Inferior parietal cortex (tissue), 1 donor: ENCODE measurements around the gene ZMYND8.
"Not testable (repeated sequence)": the region's sequence is repeated elsewhere in the genome, so short reads cannot be mapped to it uniquely, and the experiment has no call there.

Experiments used
- DNase-seq: peaks from one replicate; pipeline ENCODE4 v3.0.0-alpha.2; 2016; ENCODE audit errors: extremely low spot score

Gene ZMYND8

DNA sequence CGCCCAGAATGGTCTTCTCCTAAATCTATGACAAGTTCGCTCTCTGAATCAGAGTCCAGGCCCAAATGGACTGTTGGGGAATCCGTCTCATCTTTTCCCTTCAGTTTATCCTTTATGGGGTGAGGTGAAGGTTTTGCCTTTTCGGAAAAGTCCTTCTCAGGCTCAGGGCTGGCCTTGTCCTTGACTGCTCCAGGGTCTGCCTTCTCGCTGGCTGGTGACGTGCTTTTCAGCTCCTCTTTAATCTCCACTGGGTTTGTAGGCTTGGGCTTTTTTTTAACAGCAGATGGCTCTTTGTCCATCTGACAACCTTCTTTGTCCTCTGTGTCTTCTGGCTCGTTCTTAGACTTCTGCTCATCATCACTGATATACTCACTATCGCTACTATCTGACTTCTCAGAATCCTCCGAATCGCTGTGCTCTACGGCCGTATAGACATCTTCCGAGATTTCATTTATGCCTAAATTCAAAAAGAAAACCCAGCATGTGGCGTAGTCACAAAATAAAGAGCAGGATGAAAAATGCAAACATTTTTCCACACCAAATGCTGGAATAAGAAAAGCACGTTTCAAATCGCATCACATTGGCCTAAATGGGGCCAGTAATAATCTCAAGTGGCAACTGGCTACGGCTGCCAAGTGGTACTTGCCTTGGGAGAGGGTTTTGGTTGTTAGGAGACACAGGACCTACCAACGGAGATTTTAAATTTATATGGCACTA is 110.3 kb downstream of the ZMYND8 start:
- DNase-seq = no peak

DNA sequence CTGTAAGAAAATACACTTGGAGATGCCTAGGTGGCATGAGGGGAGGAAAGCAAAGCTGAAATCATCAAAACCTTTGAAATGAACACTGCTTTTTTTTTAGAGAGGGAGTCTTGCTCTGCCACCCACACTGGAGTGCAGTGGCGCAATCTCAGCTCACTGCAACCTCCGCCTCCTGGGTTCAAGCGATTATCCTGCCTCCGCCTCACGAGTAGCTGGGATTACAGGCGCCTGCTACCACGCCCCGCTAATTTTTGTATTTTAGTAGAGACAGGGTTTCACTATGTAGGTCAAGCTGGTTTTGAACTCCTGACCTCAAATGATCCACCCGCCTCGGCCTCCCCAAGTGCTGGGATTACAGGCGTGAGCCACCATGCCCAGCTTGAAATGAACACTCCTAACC is 111.3 kb downstream of the ZMYND8 start:
- DNase-seq = not testable (repeated sequence)

DNA sequence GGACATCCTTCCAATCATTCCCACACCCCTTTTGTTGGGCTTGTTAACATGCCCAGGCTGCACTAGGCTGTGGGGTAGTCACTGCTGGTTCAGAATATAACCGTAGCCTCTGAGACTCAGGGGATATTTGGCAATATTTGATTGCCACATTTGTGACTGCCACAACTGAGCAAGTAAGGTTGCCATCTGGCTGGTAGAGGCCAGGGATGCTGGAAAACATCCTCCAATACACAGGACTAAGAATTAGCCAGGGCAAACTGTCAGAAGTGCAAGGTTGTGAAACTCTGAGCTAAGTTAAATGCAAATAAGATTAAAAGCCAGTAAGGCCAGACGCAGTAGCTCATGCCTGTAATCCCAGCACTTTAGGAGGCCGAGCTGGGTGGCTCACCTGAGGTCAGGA is 112.0 kb downstream of the ZMYND8 start:
- no peak for DNase-seq

DNA sequence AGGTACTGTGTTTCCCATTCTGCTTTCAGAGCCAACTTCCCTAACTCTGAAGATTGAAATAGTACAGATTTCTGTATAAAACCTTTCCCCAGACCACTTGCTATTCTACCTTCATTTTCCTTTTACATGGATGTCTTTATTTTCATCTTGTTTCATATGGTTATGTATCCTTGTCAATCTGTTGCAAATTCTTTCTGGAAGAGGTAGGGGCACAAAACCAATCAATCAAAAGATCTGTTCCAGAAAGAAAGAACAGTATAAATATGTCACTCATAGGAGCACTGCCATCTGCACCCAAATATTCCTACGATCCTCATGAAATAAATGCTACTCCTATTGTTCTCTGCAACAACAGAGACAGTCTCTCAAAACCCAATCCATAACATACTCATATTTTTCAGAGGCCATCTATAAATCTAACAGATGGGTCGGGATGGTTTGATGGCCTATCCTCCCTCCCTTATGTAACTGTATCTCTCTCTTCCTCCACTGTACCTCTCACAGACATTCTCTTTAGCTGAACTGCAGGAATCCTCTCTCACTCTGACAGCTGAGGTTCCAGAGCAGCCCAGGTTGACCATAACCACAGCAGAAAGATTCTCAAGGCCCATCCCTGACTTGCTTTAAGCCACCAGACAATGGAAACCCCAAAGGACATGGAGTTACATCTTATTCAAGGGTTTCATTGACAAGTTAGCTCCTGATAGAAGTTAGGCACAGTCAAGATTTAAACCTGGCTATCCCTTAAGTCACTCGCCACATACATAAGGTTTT is 112.8 kb downstream of the ZMYND8 start:
- DNase-seq = no peak

DNA sequence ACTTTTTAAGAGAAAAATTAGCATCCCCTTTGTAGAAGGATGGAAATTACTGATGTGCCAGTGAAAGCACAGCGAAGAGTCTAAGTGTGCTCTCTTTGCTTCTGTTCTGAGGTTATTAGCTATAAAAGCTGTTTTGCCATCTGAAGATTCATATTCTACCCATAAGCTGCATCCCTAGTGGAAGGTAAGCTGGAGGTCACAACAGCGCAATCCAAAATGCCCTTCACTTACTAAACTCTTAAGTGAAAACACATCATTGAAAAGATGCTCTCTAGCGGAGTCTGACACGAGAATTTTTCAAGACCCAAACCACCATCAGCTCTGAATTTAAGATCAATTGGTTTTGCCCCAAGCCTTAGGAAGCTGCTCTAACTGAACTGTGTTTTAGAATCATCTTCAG is 113.5 kb downstream of the ZMYND8 start:
- no peak for DNase-seq

DNA sequence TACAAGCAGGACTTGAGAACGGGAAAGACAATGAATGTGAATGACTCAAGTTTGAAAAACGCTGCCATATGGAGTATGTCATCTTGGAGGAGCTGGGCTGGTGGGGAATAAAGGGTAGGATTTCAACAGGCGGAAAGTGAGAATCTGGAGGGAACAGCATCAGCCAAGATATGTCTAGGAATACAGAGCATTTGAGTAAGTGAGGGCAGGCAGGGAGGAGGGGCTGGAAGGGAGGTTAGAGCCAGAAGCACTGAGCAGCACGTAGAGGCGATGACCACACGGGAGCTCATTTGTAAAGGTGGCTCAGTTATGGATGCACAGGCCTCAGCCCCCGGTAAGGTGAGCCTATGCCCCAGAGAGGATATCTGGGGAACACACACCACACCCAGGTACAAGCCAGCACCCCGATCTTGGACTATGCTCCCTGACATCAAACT is 115.1 kb downstream of the ZMYND8 start:
- DNase-seq = no peak

DNA sequence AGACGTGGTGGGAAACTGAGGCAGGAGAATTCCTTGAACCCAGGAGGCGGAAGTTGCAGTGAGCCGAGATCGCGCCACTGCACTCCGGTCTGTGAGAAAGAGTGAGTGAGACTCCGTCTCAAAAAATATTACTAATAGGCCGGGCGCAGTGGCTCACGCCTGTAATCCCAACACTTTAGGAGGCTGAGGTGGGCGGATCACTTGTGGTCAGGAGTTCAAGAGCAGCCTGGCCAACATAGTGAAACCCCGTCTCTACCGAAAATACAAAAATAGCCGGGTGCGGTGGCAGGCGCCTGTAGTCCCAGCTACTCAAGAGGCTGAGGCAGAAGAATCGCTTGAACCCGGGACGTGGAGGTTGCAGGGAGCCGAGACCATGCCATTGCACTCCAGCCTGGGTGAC is 116.4 kb downstream of the ZMYND8 start:
- not testable (repeated sequence) for DNase-seq

DNA sequence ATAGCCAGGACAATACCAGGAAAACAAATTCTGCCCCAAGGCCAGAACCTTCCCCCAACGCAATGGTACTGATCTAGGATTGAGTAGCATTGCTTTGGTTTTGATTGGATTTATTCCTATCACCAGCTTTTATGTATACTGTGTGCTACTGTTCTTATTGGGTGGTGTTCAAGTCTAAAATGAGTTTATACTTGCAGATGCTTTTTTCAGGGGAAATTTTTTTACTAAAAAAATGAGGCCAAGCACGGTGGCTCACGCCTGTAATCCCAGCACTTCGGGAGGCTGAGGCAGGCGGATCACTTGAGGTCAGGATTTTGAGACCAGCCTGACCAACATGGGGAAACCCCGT is 116.8 kb downstream of the ZMYND8 start:
- DNase-seq = no peak

DNA sequence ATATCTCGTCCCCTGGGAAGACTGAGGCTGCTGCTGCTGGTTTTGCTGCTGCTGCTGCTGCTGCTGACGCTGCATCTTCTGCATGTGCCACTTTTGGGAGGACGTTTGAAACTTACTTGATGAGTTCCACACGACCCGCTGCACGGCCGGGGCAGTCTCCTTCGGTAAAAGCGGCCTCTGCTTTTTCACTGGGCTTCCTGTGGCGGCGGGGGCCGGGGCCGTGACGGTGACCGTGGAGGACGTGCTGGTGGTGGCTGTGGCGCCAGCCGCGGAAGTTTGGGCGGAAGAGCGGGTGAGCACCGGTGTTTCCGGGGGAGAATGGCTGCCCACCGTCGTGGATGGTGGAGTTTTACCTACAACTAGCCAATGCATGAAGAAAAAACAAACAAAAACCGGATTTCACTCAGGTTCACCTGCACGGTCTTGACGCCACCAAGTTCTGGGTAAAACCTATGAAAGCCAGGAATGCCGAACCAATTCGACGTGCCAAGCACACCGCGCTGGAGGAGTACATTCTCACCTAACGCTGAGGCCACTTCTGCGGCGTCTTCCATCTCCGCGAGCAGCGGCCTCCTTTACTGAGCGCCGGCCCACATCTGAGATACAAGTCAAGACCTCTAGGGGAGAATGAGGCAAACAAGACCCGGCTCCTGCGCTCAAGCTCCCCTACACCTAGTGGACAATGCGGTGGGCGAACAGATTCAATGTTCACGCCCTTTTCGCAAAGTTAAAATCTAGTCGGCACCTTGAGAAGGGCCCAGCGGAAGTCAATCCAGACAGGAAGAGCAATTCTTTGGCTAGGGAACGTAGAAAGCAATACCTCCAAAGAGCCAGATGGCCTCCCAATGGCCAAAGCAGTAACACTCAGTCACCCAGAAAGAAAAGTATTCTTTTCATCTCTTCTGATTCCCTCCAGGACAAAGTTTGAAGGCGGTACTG is 117.5 kb downstream of the ZMYND8 start:
- no peak for DNase-seq

GRCh38 chr20:47237715-47238114 is 118.8 kb downstream of the ZMYND8 start:
- DNase-seq = peak; percentile 64

DNA sequence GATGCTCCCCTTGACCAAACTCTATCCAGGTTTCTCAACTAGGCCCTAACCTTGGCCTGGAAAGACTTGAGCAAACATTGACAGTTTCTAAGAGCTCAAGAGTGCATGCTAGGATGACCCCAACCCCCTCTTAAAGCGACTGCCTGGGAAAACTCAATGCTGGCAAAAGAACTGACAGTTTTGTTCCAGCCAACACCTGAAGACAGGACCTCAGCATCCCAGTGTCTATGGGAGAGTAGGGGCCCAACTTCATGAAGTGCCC is 119.9 kb downstream of the ZMYND8 start:
- no peak for DNase-seq

DNA sequence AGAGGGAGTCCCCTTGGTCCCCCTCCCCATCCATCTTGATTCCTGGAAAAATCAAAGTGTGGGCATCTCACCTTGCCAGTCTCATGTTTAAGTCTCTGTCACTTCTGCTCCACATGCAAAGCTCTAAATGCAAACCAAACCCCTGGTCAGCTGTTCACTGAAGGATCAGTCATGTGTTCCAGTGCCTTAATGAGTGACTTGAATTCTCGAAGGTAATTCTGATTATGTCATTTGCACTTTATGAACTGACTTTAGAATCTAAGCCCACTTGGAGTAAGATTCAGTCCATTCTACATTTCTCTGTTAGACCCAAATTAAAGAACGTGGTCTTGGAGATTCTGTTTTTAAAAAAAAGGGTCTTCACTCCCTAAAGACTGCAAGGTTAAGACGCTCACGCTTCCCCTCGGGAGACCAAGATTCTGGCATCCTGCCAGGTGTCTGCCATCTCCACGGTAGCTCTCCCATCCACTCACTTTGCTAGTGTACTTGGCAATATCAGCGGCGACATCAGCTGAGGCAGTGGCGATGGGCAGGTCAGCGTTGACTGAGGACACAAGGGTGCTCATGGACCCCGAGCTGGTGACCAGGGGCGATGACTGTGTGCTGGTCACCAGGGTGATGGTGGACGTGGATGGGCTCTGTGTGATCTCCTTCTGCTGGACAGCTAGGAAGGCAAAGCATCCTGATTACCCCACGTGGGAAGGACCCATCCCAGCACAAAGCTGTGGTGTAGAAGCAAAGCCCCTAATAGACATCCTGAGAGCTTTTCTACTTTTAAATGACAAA is 120.5 kb downstream of the ZMYND8 start:
- no peak for DNase-seq

DNA sequence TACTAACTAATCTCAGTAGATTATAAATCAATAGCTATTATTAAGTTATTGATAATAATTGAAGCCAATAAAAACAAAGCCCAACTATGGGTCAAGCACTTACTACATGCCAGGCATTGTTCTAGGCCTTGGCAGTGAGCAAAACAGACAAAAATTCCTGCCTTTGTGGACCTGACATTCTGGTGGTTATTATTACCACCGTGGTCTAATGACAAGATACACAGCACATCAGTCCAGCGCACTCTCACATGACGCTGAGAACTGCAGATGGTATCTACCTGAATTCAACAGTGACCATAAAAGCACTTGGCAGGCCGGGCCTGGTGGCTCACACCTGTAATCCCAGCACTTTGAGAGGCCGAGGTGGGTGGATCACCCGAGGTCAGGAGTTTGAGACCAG is 121.4 kb downstream of the ZMYND8 start:
- DNase-seq = no peak

GRCh38 chr20:47233333-47234188 is 122.9 kb downstream of the ZMYND8 start:
- no peak for DNase-seq

DNA sequence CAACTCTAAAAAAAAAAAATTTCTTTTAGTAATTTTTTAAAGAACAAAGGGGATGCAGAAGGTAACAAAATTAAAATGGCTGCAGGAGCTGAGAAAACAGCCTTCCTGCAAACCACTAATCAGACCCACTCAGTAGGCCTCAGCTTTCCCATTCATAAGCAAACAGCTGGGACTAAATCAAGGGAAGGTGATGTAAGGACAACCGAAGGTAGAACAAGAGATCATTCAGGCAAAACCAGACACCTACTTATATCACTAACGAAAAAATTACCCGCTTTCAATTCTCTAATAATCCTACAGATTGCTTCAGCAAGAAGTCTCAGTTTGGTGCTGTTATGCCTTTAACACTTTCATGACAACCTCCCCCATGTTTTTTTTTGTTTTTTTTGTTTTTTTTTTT is 124.0 kb downstream of the ZMYND8 start:
- DNase-seq = no peak

- no peak for DNase-seq
Measured at GRCh38 chr20:47231382-47232039, 125.0 kb downstream of the ZMYND8 start.

- DNase-seq = no peak
Measured at GRCh38 chr20:47230811-47231256, 125.7 kb downstream of the ZMYND8 start.

DNA sequence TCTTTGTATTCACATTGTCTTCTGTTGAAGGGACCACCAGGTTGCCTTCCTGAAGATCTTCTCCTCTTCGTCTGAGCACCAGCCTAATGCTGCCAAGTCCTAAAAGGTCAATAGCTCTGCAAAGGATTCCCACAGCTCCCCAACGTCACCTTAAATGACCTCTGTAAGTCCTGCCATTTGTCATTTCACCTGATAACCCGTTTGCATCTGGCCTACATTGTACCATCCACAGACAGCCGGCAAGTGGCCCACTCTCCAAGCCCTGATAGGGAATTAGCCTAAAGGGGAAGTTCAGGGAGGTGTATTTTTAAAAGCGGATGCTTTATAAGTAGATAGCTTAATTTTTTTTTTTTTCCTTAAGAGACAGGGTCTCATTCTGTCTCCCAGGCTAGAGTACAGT is 127.8 kb downstream of the ZMYND8 start:
- DNase-seq = no peak

DNA sequence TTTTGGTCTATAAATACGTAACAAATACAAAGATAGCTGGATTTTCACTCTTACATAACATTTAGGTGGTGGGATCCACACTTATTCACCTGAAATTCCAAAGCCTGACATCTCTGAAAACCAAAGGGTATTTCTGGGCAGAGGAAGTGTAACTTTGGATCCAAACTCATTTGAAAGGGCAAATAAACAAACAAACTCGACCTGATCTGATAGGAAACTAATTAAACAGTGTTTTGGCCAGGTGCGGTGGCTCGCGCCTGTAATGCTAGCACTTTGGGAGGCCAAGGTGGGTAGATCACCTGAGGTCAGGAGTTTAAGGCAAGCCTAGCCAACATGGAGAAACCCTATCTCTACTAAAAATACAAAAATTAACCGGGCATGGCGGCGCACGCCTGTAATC is 128.9 kb downstream of the ZMYND8 start:
- DNase-seq = no peak

DNA sequence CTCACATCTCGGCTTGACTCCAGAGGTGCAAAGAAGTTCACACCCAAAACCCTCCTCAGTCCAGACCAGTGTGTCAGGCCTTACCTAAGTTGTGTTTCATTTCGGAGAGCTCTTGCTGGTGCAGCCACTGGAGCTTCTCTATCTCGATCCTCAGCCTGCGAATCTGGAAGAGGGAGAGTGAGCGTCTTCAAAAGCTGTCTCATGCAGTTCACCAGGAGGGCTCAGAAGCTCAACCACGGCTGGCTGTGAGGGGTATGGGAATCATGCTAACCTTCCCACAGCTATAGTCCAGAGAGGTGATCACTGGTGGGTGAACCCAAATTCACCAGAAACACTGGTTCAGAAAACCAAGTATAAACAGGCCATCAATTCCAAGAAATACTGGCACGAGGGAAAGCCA is 129.4 kb downstream of the ZMYND8 start:
- DNase-seq = no peak
